ENCODE results near the gene FCGBP.
"Not testable (repeated sequence)": the region's sequence is repeated elsewhere in the genome, so short reads cannot be mapped to it uniquely, and the experiment has no call there.

GRCh38 chr19:39957886-39958285, 23.5 kb upstream of the FCGBP start:
- not testable (repeated sequence) for TF ChIP-seq EZH2 (IDR thresholded peaks at IDR 0.05; ENCODE audit: low read length); CTCF (optimal IDR thresholded peaks at IDR 0.05 in 1 of 3, IDR thresholded peaks at IDR 0.05 in 1 of 3, conservative IDR thresholded peaks at IDR 0.05 in 1 of 3; ENCODE audit: extremely low read depth in 1 of 3, insufficient read depth in 2 of 3, low read length in 3 of 3)

Data from keratinocyte (primary cell).